ENCODE results near the gene RAB29. TPM values are rescaled to one million over a fixed set of nuclear protein-coding genes. Genes with fewer than 3 reads are reported as not detected.
A peak's percentile ranks its signal among the peaks of the same experiment; 100 is the strongest.

Gene RAB29
- total and polyA plus RNA-seq, 2 experiments from 2014 or later: 6.5 to 7.2 TPM

- Histone ChIP-seq H3K4me1 (ENCODE audit: low read depth) (peaks cover 38% of the 10 kb centered on the region), H3K4me3 (peak overlapping the region; percentile 7), H3K27me3 (no peaks in the 10 kb centered on the region), H3K9me3 (ENCODE audit: low read depth) (no peaks in the 10 kb centered on the region), H3K36me3 (peaks cover 4% of the 10 kb centered on the region), H3K27ac (peak overlapping the region; percentile 88)
- no peak for TF ChIP-seq CTCF (IDR thresholded peaks at IDR 0.05; ENCODE audit: low read depth, low read length)
- DNase-seq (ENCODE audit: low read depth in 1 of 2, low spot score in 1 of 2): no peak
These were observed 34.7 kb upstream of the RAB29 start for GRCh38 chr1:205809942-205810345.

GRCh38 chr1:205809469-205809868 is 34.2 kb upstream of the RAB29 start:
- Histone ChIP-seq H3K9me3 (ENCODE audit: low read depth) (no peaks in the 10 kb centered on the region), H3K36me3 (peaks cover 4% of the 10 kb centered on the region), H3K27me3 (no peaks in the 10 kb centered on the region), H3K4me3 (peak overlapping the region; percentile 7), H3K27ac (no peak overlapping the region), H3K4me1 (ENCODE audit: low read depth) (peaks cover 38% of the 10 kb centered on the region)
- no peak for TF ChIP-seq CTCF (IDR thresholded peaks at IDR 0.05; ENCODE audit: low read depth, low read length)
- DNase-seq (ENCODE audit: low read depth in 1 of 2, low spot score in 1 of 2): no peak

GRCh38 chr1:205805082-205805711 is 29.9 kb upstream of the RAB29 start:
- no peak for TF ChIP-seq CTCF (IDR thresholded peaks at IDR 0.05; ENCODE audit: low read depth, low read length)
- no peak overlapping the region for H3K27ac ChIP-seq
- peaks cover 4% of the 10 kb centered on the region for H3K36me3 ChIP-seq
- no peaks in the 10 kb centered on the region for H3K27me3 ChIP-seq
- H3K4me3 ChIP-seq: no peak overlapping the region
- H3K9me3 ChIP-seq (ENCODE audit: low read depth): no peaks in the 10 kb centered on the region
- H3K4me1 ChIP-seq (ENCODE audit: low read depth): peaks cover 41% of the 10 kb centered on the region
- DNase-seq (ENCODE audit: low read depth in 1 of 2, low spot score in 1 of 2): no peak

GRCh38 chr1:205804605-205805004 is 29.3 kb upstream of the RAB29 start:
- Histone ChIP-seq H3K36me3 (peaks cover under 1% of the 10 kb centered on the region), H3K9me3 (ENCODE audit: low read depth) (no peaks in the 10 kb centered on the region), H3K27ac (no peak overlapping the region), H3K4me3 (no peak overlapping the region), H3K4me1 (ENCODE audit: low read depth) (peaks cover 36% of the 10 kb centered on the region), H3K27me3 (no peaks in the 10 kb centered on the region)
- no peak for TF ChIP-seq CTCF (IDR thresholded peaks at IDR 0.05; ENCODE audit: low read depth, low read length)
- no peak for DNase-seq (ENCODE audit: low read depth in 1 of 2, low spot score in 1 of 2)

GRCh38 chr1:205803986-205804385 is 28.7 kb upstream of the RAB29 start:
- H3K27me3 ChIP-seq: no peaks in the 10 kb centered on the region
- peaks cover 2% of the 10 kb centered on the region for H3K36me3 ChIP-seq
- peaks cover 29% of the 10 kb centered on the region for H3K4me1 ChIP-seq (ENCODE audit: low read depth)
- H3K27ac ChIP-seq: no peak overlapping the region
- H3K4me3 ChIP-seq: no peak overlapping the region
- H3K9me3 ChIP-seq (ENCODE audit: low read depth): no peaks in the 10 kb centered on the region
- DNase-seq (ENCODE audit: low read depth in 1 of 2, low spot score in 1 of 2): no peak
- no peak for TF ChIP-seq CTCF (IDR thresholded peaks at IDR 0.05; ENCODE audit: low read depth, low read length)
